A549 (cell line): ENCODE measurements around the gene LIMCH1. TPM values are rescaled to one million over a fixed set of nuclear protein-coding genes. Genes with fewer than 3 reads are reported as not detected.
A peak's percentile ranks its signal among the peaks of the same experiment; 100 is the strongest.

Experiments used
- ATAC-seq, 2 experiments: fragments of 200-7000 bp in 1 of 2; fragments of >200 bp in 1 of 2; cut with Nextera tagmentation in 1 of 2; cut with Tn5 transposase in 1 of 2; 3 replicates each; pipeline versions ENCODE4 v1.8.0 to v1.9.1; 2018 to 2020; ENCODE audit warnings: mild to moderate bottlenecking in 1 of 2, moderate library complexity in 1 of 2
- CTCF ChIA-PET: fragments of 300-600 bp; sonication (Branson Sonifier 250); formaldehyde crosslinking; extraction: SDS; loops from one replicate; lab custom pipeline; 2021; ENCODE audit warnings: antibody characterized with exemption, inconsistent platforms; lab: Yijun Ruan, JAX
- POLR2A ChIA-PET: fragments of 350-600 bp; formaldehyde crosslinking; extraction: SDS; loops from one replicate; lab custom pipeline; 2021; ENCODE audit warnings: antibody characterized with exemption, inconsistent platforms; lab: Yijun Ruan, JAX
- DNase-seq, 2 experiments: peaks; one replicate each; pipeline versions ENCODE4 v3.0.0 to v3.0.0-alpha.2; 2011 to 2016; ENCODE audit warnings: low read depth in 1 of 2, low spot score in 1 of 2
- FAIRE-seq: peaks from 2 replicates; lab custom pipeline; 2011; peaks lifted over from hg19 to GRCh38; lab: Jason Lieb, UNC
- H3K27ac ChIP-seq, 2 experiments: fragments of >200 bp; sonication (Bioruptor Twin); formaldehyde crosslinking; 3 replicates each; pipeline ENCODE4 v1.5.1; 2016 to 2017
- H3K4me1 ChIP-seq: fragments of >200 bp; sonication (Bioruptor Twin); formaldehyde crosslinking; 3 replicates; pipeline ENCODE4 v1.6.1; 2016
- H3K4me2 ChIP-seq: fragments of >200 bp; sonication (Bioruptor Twin); formaldehyde crosslinking; 3 replicates; pipeline ENCODE4 v1.6.1; 2016
- H3K4me3 ChIP-seq: fragments of >200 bp; sonication (Bioruptor Twin); formaldehyde crosslinking; 3 replicates; pipeline ENCODE4 v1.5.1; 2016
- H3K9me3 ChIP-seq: fragments of >200 bp; sonication (Bioruptor Twin); formaldehyde crosslinking; 3 replicates; pipeline ENCODE4 v1.6.1; 2016
- CTCF ChIP-seq: fragments of >200 bp; sonication (Bioruptor Twin); formaldehyde crosslinking; IDR thresholded peaks from 3 replicates; pipeline ENCODE4 v1.5.1; 2016
- E2F6 ChIP-seq: IDR thresholded peaks from 2 replicates; pipeline ENCODE4 v1.6.1; 2012; ENCODE audit warnings: low read depth, borderline replicate concordance
- EHMT2 ChIP-seq: fragments of 200-600 bp; sonication (generic); IDR thresholded peaks from 2 replicates; pipeline ENCODE4 v1.6.1; 2016; ENCODE audit warnings: antibody characterized with exemption, low read depth, mild to moderate bottlenecking, moderate library complexity
- FOSB ChIP-seq: fragments of 250-450 bp; sonication (Bioruptor Pico); IDR thresholded peaks from 2 replicates; pipeline ENCODE4 v1.5.0; 2020; ENCODE audit warnings: mild to moderate bottlenecking, moderate library complexity
- FOSL2 ChIP-seq, 2 experiments: fragments of 450-650 bp in 1 of 2; fragments of >200 bp in 1 of 2; sonication (Bioruptor Twin) in 1 of 2; formaldehyde crosslinking; IDR thresholded peaks; 2 replicates each; pipeline versions ENCODE4 v1.5.0 to v1.6.1; 2016 to 2020; ENCODE audit warnings: mild to moderate bottlenecking in 1 of 2, moderate library complexity in 1 of 2
- HDAC2 ChIP-seq: fragments of 200-600 bp; sonication (generic); IDR thresholded peaks from 2 replicates; pipeline ENCODE4 v1.6.1; 2016
- HEYL ChIP-seq: fragments of 250-450 bp; sonication (Bioruptor Pico); IDR thresholded peaks from 2 replicates; pipeline ENCODE4 v1.8.0; 2021; ENCODE audit warnings: mild to moderate bottlenecking, moderate library complexity
- HOXB13 ChIP-seq: fragments of 250-450 bp; sonication (Bioruptor Pico); IDR thresholded peaks from 2 replicates; pipeline ENCODE4 v1.5.0; 2020; ENCODE audit warnings: low read depth, mild to moderate bottlenecking, moderate library complexity
- HOXB5 ChIP-seq: fragments of 250-450 bp; sonication (Bioruptor Pico); IDR thresholded peaks from 2 replicates; pipeline ENCODE4 v1.5.0; 2020; ENCODE audit warnings: mild to moderate bottlenecking, moderate library complexity
- JUN ChIP-seq, 2 experiments: fragments of >200 bp; sonication (Bioruptor Twin); formaldehyde crosslinking; IDR thresholded peaks; 2 replicates in 1 of 2; 3 replicates in 1 of 2; pipeline ENCODE4 v1.6.1; 2016 to 2017
- MAFK ChIP-seq: fragments of 450-650 bp; IDR thresholded peaks from 2 replicates; pipeline ENCODE4 v1.6.1; 2014; ENCODE audit not compliant: partially characterized antibody
- NR3C1 ChIP-seq: fragments of >200 bp; sonication (Bioruptor Twin); formaldehyde crosslinking; IDR thresholded peaks from 3 replicates; pipeline ENCODE4 v1.6.1; 2017
- POLR2A ChIP-seq: IDR thresholded peaks from 2 replicates; pipeline ENCODE4 v1.6.1; 2012; ENCODE audit warnings: mild to moderate bottlenecking, low read length
- RAD21 ChIP-seq, 2 experiments: fragments of >200 bp in 1 of 2; sonication (Bioruptor Twin) in 1 of 2; formaldehyde crosslinking in 1 of 2; IDR thresholded peaks in 1 of 2; conservative IDR thresholded peaks in 1 of 2; 2 replicates in 1 of 2; 3 replicates in 1 of 2; pipeline ENCODE4 v1.6.1; 2012 to 2018; ENCODE audit warnings: inconsistent platforms in 1 of 2
- REST ChIP-seq: fragments of 200-600 bp; sonication (generic); IDR thresholded peaks from 2 replicates; pipeline ENCODE4 v1.6.1; 2016; ENCODE audit warnings: antibody characterized with exemption, mild to moderate bottlenecking, moderate library complexity
- RFX5 ChIP-seq: fragments of 450-650 bp; IDR thresholded peaks from 2 replicates; pipeline ENCODE4 v1.7.1; 2014; ENCODE audit warnings: antibody characterized with exemption, mild to moderate bottlenecking, moderate library complexity
- RNF2 ChIP-seq: fragments of 200-600 bp; sonication (generic); IDR thresholded peaks from 2 replicates; pipeline ENCODE4 v1.6.1; 2016; ENCODE audit warnings: low read depth, mild to moderate bottlenecking, antibody characterized with exemption, moderate library complexity, borderline replicate concordance
- SMC3 ChIP-seq: fragments of >200 bp; sonication (Bioruptor Twin); formaldehyde crosslinking; IDR thresholded peaks from 3 replicates; pipeline ENCODE4 v1.6.1; 2018; ENCODE audit warnings: inconsistent platforms
- SREBF2 ChIP-seq: fragments of 450-650 bp; IDR thresholded peaks from 2 replicates; pipeline ENCODE4 v1.6.1; 2014; ENCODE audit warnings: mild to moderate bottlenecking, moderate library complexity
- ZC3H11A ChIP-seq: fragments of 450-650 bp; IDR thresholded peaks from 2 replicates; pipeline ENCODE4 v1.6.1; 2014; ENCODE audit warnings: antibody characterized with exemption, mild to moderate bottlenecking
- ZFP36 ChIP-seq: fragments of 450-650 bp; IDR thresholded peaks from 2 replicates; pipeline ENCODE4 v1.6.1; 2014; ENCODE audit warnings: borderline replicate concordance; ENCODE audit not compliant: partially characterized antibody
- ZNF302 ChIP-seq: fragments of 250-450 bp; sonication (Bioruptor Pico); IDR thresholded peaks from 2 replicates; pipeline ENCODE4 v1.9.0; 2021; ENCODE audit warnings: inconsistent platforms, mild to moderate bottlenecking, moderate library complexity
- WGBS: methylation state at CpG from one replicate; pipeline ENCODE4 v1.1.6; 2017; ENCODE audit errors: missing lambda C conversion rate; 5-methylcytosine and 5-hydroxymethylcytosine counted together
- polyA plus RNA-seq, 4 experiments: library from polyadenylated mRNA; depleted of rRNA in 3 of 4; stranded (reverse); fragments of >200 nt; fragmentation: RNase III in 1 of 4; extraction: RNeasy Plus Mini Kit Qiagen cat#74134 plus additional on column Dnase treatment in 1 of 4; gene quantifications; 2 replicates in 3 of 4; 3 replicates in 1 of 4; pipeline ENCODE4 v1.2.3, GENCODE V29; 2011 to 2017
- TF ChIP-seq, protein P1 (sequence below): fragments of >200 bp; sonication (Bioruptor Twin); formaldehyde crosslinking; IDR thresholded peaks from 3 replicates; pipeline ENCODE4 v1.6.1; 2016

Gene LIMCH1
- polyA plus RNA-seq, 2 of the 4 experiments (the other 2 are of a cell fraction) = 52.9 to 88.9 TPM

- ATAC-seq (no peak), DNase-seq (no peak)
- Histone ChIP-seq H3K4me1 (no peaks in the 10 kb centered on the region; the same call in 2 of the 3 replicates), H3K4me3 (no peak overlapping the region)
- POLR2A ChIA-PET = no interaction called here
- TF ChIP-seq FOSB (CRISPR knock-in tag) (no peak), ZNF302 (no peak), JUN (IDR thresholded peaks at IDR 0.05) (no peak), FOSL2 (IDR thresholded peaks at IDR 0.05) (no peak), FOSL2 (CRISPR knock-in tag; IDR thresholded peaks at IDR 0.05) (no peak), HDAC2 (no peak), SREBF2 (no peak), NR3C1 (no peak), E2F6 (no peak), ZFP36 (no peak), CTCF (no peak), MAFK (no peak), HOXB5 (CRISPR knock-in tag) (no peak), ZC3H11A (no peak), RFX5 (no peak), POLR2A (no peak)
- TF ChIP-seq, all 56 proteins: peak for 0
- WGBS = 81% methylated on average over 5 of the region's 5 CpGs
- Histone ChIP-seq H3K9me3 (no peaks in the 10 kb centered on the region), H3K4me2 (no peak overlapping the region), H3K27ac (no peak overlapping the region)
- no peak for FAIRE-seq
- CTCF ChIA-PET = interaction anchor here (1.9 kb wide), 1 partner anchor 201 kb away, joined by 7 read pairs; no protein-coding TSS in a partner anchor
These were observed 150.0 kb downstream of the LIMCH1 start for GRCh38 chr4:41687971-41688370.

DNA sequence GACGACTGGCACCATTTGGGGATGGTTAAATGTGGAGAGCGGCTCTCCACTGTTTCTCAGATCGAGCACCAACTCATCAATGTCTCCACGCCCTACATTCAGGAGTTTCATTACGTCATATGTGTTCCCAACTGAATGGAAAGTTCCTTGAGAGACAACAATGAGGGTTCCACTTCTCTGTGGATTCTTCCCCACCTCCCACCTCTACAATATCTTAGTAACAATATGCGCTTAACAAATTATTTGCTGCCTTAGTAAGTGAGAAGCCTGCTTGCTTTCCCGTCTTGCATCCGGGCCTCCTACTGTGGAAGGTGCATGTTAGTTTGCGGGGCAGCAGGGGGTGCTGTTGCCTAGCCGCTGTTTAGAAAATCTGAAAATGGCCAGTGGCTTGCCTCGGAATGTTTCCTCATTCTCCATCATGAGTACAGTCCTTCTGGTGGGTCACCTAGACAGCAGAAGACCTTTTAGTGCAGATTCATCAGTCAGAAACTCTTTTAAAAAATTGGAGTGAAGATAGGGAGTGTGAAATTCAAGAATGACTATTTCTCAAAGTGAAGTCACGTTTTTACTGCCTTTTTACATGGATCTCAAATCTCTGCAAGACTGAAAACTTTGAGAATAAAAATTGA is 154.9 kb downstream of the LIMCH1 start:
- POLR2A ChIA-PET = no interaction called here

More for the DNA sequence above, 154.9 kb downstream of the LIMCH1 start:
- WGBS = 33% methylated on average over 12 of the region's 12 CpGs
- ATAC-seq (peak; percentile 90 to 94), DNase-seq (peak; percentile 28 to 61), FAIRE-seq (no peak)
- H3K4me2 ChIP-seq = peak overlapping the region; percentile 7; the same call in 1 of the 3 replicates
- no peaks in the 10 kb centered on the region for H3K9me3 ChIP-seq
- CTCF ChIA-PET = interaction anchor here (0.6 to 5.9 kb wide), 26 partner anchors 9 to 412 kb away, joined by 3 to 65 read pairs (median 4); no protein-coding TSS in a partner anchor
- no peaks in the 10 kb centered on the region; the same call in 2 of the 3 replicates for H3K4me1 ChIP-seq
- TF ChIP-seq HOXB13 (CRISPR knock-in tag) = no peak
- peak; percentile 81 for TF ChIP-seq RAD21 (conservative IDR thresholded peaks at IDR 0.05 in 1 of 2, IDR thresholded peaks at IDR 0.05 in 1 of 2)
- TF ChIP-seq RNF2 = no peak
- TF ChIP-seq FOSL2 (IDR thresholded peaks at IDR 0.05) = no peak
- no peak for TF ChIP-seq FOSL2 (CRISPR knock-in tag; IDR thresholded peaks at IDR 0.05)
- TF ChIP-seq HEYL = no peak
- TF ChIP-seq RFX5 = no peak
- no peak for TF ChIP-seq EHMT2
- no peak for TF ChIP-seq REST
- peak; percentile 60 for TF ChIP-seq SMC3
- TF ChIP-seq, protein P1, sequence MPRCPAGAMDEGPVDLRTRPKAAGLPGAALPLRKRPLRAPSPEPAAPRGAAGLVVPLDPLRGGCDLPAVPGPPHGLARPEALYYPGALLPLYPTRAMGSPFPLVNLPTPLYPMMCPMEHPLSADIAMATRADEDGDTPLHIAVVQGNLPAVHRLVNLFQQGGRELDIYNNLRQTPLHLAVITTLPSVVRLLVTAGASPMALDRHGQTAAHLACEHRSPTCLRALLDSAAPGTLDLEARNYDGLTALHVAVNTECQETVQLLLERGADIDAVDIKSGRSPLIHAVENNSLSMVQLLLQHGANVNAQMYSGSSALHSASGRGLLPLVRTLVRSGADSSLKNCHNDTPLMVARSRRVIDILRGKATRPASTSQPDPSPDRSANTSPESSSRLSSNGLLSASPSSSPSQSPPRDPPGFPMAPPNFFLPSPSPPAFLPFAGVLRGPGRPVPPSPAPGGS = no peak
- TF ChIP-seq CTCF = peak; percentile 72
- H3K4me3 ChIP-seq = no peak overlapping the region
- 0 out of 6 replicates have a peak overlapping the region, but pooled peaks of 1 of the 2 experiments have one; percentile 4 for H3K27ac ChIP-seq
